Coronary artery (tissue), 2 donors: ENCODE measurements around the gene SPATA1.

ENCODE experiments used
- DNase-seq: peaks from one replicate; pipeline ENCODE4 v3.0.0-alpha.2; 2017; ENCODE audit warnings: low spot score
- H3K27ac ChIP-seq, 2 donors: fragments of 200-600 bp; sonication (generic); one replicate each; pipeline ENCODE4 v1.5.1; 2016 to 2019
- H3K4me3 ChIP-seq: fragments of 200-600 bp; sonication (generic); 2 replicates; pipeline ENCODE4 v1.5.1; 2016; ENCODE audit warnings: mild to moderate bottlenecking, moderate library complexity
- TF ChIP-seq, protein P1 (sequence below): fragments of 200-600 bp; sonication (generic); IDR thresholded peaks from one replicate; pipeline ENCODE4 v1.5.1; 2019; ENCODE audit warnings: antibody characterized with exemption

SPATA1 gene

GRCh38 chr1:84573967-84574842 lies 68.0 kb downstream of the SPATA1 start, which contains the start of gene CTBS:
Gene CTBS (minus strand): TSS chr1:84574440. CDS start chr1:84574415, 25 bp downstream.
- DNase-seq: peak; percentile 91
- peak within 1 kb of the TSS; percentile 88 for H3K4me3 ChIP-seq
- TF ChIP-seq, protein P1, sequence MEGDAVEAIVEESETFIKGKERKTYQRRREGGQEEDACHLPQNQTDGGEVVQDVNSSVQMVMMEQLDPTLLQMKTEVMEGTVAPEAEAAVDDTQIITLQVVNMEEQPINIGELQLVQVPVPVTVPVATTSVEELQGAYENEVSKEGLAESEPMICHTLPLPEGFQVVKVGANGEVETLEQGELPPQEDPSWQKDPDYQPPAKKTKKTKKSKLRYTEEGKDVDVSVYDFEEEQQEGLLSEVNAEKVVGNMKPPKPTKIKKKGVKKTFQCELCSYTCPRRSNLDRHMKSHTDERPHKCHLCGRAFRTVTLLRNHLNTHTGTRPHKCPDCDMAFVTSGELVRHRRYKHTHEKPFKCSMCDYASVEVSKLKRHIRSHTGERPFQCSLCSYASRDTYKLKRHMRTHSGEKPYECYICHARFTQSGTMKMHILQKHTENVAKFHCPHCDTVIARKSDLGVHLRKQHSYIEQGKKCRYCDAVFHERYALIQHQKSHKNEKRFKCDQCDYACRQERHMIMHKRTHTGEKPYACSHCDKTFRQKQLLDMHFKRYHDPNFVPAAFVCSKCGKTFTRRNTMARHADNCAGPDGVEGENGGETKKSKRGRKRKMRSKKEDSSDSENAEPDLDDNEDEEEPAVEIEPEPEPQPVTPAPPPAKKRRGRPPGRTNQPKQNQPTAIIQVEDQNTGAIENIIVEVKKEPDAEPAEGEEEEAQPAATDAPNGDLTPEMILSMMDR: no peak

GRCh38 chr1:84574936-84575335 lies 68.8 kb downstream of the SPATA1 start:
- TF ChIP-seq, protein P1: no peak
- Histone ChIP-seq H3K4me3 (peak overlapping the region; percentile 88), H3K27ac (peak overlapping the region in 1 of 2 donors; percentile 99)
- DNase-seq: no peak

More at GRCh38 chr1:84573967-84574842, 68.0 kb downstream of the SPATA1 start, which contains the start of gene CTBS:
- H3K27ac ChIP-seq: peak within 1 kb of the TSS; percentile 99

- Histone ChIP-seq H3K27ac (no peak overlapping the region), H3K4me3 (no peak overlapping the region)
- TF ChIP-seq, protein P1: no peak
- no peak for DNase-seq
Measured at GRCh38 chr1:84581648-84582047, 75.5 kb downstream of the SPATA1 start.

GRCh38 chr1:84582802-84583587 lies 76.8 kb downstream of the SPATA1 start:
- no peak overlapping the region for H3K4me3 ChIP-seq
- TF ChIP-seq, protein P1: no peak
- H3K27ac ChIP-seq: peak overlapping the region in 1 of 2 donors; percentile 31
- DNase-seq: no peak

- TF ChIP-seq, protein P1: no peak
- Histone ChIP-seq H3K27ac (no peak overlapping the region), H3K4me3 (no peak overlapping the region)
- DNase-seq: no peak
Measured at GRCh38 chr1:84583648-84584047, 77.5 kb downstream of the SPATA1 start.

DNA sequence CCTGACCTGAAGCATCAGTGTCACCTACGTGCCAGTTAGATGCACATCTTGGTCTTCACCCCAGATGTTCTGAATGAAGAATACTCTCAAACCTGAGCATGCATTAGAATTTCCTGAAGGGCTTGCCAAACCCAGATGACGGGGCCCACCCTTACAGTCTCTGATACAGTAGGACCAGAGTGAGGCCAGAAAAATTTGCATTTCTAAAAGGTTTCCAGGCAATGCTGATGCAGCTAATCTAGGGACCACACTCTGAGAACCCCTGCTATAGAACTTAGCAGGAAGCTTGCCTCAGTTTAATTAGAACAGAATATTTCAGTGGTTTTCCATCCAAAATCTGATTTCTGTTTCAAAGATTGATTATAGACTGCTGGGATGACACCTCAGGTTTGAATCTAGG lies 77.9 kb downstream of the SPATA1 start:
- DNase-seq: no peak
- Histone ChIP-seq H3K4me3 (no peak overlapping the region), H3K27ac (no peak overlapping the region)
- TF ChIP-seq, protein P1: no peak
